Measurements from ENCODE around the gene ZNF44. TPM values are rescaled to one million over a fixed set of nuclear protein-coding genes. Genes with fewer than 3 reads are reported as not detected.

ZNF44 gene
- total and polyA plus RNA-seq, 2 of the 13 experiments (the other 11 are each of a cell fraction or from before 2014, with no cell fraction given), result 6.9 to 15.7 TPM

- TF ChIP-seq ZBTB37 (CRISPR knock-in tag; IDR thresholded peaks at IDR 0.05) (no peak), ZNF503 (CRISPR knock-in tag; IDR thresholded peaks at IDR 0.05) (0 out of 2 replicates have a peak, but pooled peaks have one; percentile 30), PREB (CRISPR knock-in tag; IDR thresholded peaks at IDR 0.05) (no peak), PAF1 (CRISPR knock-in tag; IDR thresholded peaks at IDR 0.05) (no peak), ZNF432 (CRISPR knock-in tag; IDR thresholded peaks at IDR 0.05; ENCODE audit: borderline replicate concordance) (no peak), HOMEZ (CRISPR knock-in tag; IDR thresholded peaks at IDR 0.05; ENCODE audit: low read depth) (no peak), MED8 (CRISPR knock-in tag; IDR thresholded peaks at IDR 0.05; ENCODE audit: insufficient replicate concordance) (no peak), REL (CRISPR knock-in tag; conservative IDR thresholded peaks at IDR 0.05) (no peak), ZNF784 (CRISPR knock-in tag; IDR thresholded peaks at IDR 0.05; ENCODE audit: borderline replicate concordance) (no peak; the same call in 1 of the 2 replicates), KDM3A (CRISPR knock-in tag; IDR thresholded peaks at IDR 0.05; ENCODE audit: low read depth) (no peak), ISL2 (CRISPR knock-in tag; IDR thresholded peaks at IDR 0.05) (peak; percentile 31), KAT7 (CRISPR knock-in tag; IDR thresholded peaks at IDR 0.05; ENCODE audit: borderline replicate concordance) (peak; percentile 80; the same call in 1 of the 2 replicates), NR0B2 (CRISPR knock-in tag; IDR thresholded peaks at IDR 0.05) (peak; percentile 29; the same call in 1 of the 2 replicates), BRF2 (CRISPR knock-in tag; IDR thresholded peaks at IDR 0.05) (peak; percentile 45; the same call in 1 of the 2 replicates), SUZ12 (IDR thresholded peaks at IDR 0.05; ENCODE audit: low read depth, low read length) (no peak), MAZ (IDR thresholded peaks at IDR 0.05; ENCODE audit: borderline replicate concordance, low read depth, low read length) (no peak), MAZ (CRISPR knock-in tag; IDR thresholded peaks at IDR 0.05; ENCODE audit: low read depth) (0 out of 2 replicates have a peak, but pooled peaks have one; percentile 26)
These were observed at the start of gene ZNF44 (continued) for GRCh38 chr19:12294249-12295158.

All from HepG2 (cell line).